NT2/D1 (cell line): ENCODE results near the gene C4orf50.

Experiments used
- DNase-seq: peaks from one replicate; pipeline ENCODE4 v3.0.0-alpha.2; 2011; ENCODE audit warnings: low read depth, low spot score
- H3K27me3 ChIP-seq: 2 replicates; pipeline ENCODE4 v1.6.0; 2011; ENCODE audit warnings: mild to moderate bottlenecking; ENCODE audit not compliant: insufficient read length, insufficient read depth
- H3K36me3 ChIP-seq: 2 replicates; pipeline ENCODE4 v1.6.1; 2011; ENCODE audit warnings: mild to moderate bottlenecking, low read length, mixed read lengths; ENCODE audit not compliant: insufficient read depth, insufficient read length
- H3K4me1 ChIP-seq: 2 replicates; pipeline ENCODE4 v1.5.1; 2011; ENCODE audit not compliant: insufficient read depth, insufficient read length
- H3K4me3 ChIP-seq: 2 replicates; pipeline ENCODE4 v1.5.1; 2011; ENCODE audit warnings: low read depth; ENCODE audit not compliant: insufficient read length
- H3K9ac ChIP-seq: 2 replicates; pipeline ENCODE4 v1.6.0; 2011; ENCODE audit warnings: low read depth; ENCODE audit not compliant: insufficient read length
- H3K9me3 ChIP-seq: 2 replicates; pipeline ENCODE4 v1.5.1; 2011; ENCODE audit warnings: mild to moderate bottlenecking, low read length; ENCODE audit not compliant: insufficient read depth
- SUZ12 ChIP-seq: IDR thresholded peaks from 2 replicates; pipeline ENCODE4 v1.6.1; 2011; ENCODE audit not compliant: insufficient read length, insufficient read depth; ENCODE audit errors: extremely low read depth
- YY1 ChIP-seq: IDR thresholded peaks from 2 replicates; pipeline ENCODE4 v1.6.1; 2011; ENCODE audit not compliant: insufficient read length, insufficient read depth
- ZNF274 ChIP-seq: IDR thresholded peaks from 2 replicates; pipeline ENCODE4 v1.6.1; 2011; ENCODE audit warnings: mild to moderate bottlenecking, low read depth, low read length

Gene C4orf50

DNA sequence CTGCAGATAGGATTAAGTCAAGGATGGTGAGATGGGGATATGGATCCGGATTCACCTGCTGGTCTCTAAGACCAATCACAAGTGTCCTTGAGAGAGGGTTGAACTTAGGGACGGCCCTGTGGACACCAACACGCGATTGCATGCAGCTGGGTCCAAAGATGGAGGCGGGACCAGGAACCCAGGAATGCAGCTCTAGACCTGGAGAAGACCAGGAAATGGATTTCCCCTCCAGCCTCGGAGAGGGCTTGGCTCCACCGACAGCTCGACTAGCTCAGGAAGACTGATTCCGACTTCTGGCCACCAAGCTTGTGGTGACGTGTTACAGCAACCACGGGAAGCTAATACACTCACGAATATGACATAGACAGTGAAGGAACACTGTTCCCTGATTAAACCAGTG lies 4.7 kb downstream of the C4orf50 start:
- Histone ChIP-seq H3K4me3 (no peak overlapping the region), H3K9ac (no peak overlapping the region), H3K27me3 (peaks cover 5% of the 10 kb centered on the region), H3K9me3 (no peaks in the 10 kb centered on the region), H3K36me3 (no peaks in the 10 kb centered on the region), H3K4me1 (peaks cover 7% of the 10 kb centered on the region)
- TF ChIP-seq ZNF274 = no peak
- no peak for TF ChIP-seq SUZ12
- TF ChIP-seq YY1 = no peak
- DNase-seq = no peak

- no peak for DNase-seq
- Histone ChIP-seq H3K36me3 (no peaks in the 10 kb centered on the region), H3K4me1 (peaks cover 7% of the 10 kb centered on the region), H3K9me3 (no peaks in the 10 kb centered on the region), H3K27me3 (peaks cover 11% of the 10 kb centered on the region), H3K4me3 (no peak overlapping the region), H3K9ac (no peak overlapping the region)
- no peak for TF ChIP-seq YY1
- no peak for TF ChIP-seq SUZ12
- no peak for TF ChIP-seq ZNF274
Measured at GRCh38 chr4:6012200-6012599, 6.0 kb downstream of the C4orf50 start.

DNA sequence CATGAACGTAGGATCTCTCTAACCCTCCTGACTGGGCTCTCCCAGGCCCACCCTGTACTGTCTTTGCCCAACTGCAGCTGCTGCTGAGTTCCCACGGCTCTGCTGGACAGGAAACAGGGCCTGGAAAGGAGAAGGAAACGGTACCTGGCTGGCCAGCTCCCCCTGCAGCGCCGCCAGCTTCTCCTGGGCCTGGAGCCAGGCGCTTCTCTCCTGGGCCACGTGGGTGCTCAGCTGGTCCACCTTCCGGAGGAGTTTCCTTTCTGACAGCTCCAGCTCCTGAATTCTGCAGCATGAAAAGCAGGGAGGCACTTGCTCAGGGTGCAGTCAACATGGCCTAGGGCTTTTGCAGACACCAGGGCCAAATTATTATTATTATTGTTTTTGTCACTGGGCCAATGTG lies 6.5 kb downstream of the C4orf50 start:
- Histone ChIP-seq H3K9ac (peak overlapping the region; percentile 23), H3K9me3 (no peaks in the 10 kb centered on the region), H3K27me3 (peaks cover 15% of the 10 kb centered on the region), H3K4me1 (peaks cover 7% of the 10 kb centered on the region), H3K36me3 (no peaks in the 10 kb centered on the region), H3K4me3 (no peak overlapping the region)
- DNase-seq = no peak
- no peak for TF ChIP-seq ZNF274
- no peak for TF ChIP-seq YY1
- TF ChIP-seq SUZ12 = no peak

- H3K36me3 ChIP-seq = no peaks in the 10 kb centered on the region
- peaks cover 15% of the 10 kb centered on the region for H3K27me3 ChIP-seq
- H3K4me1 ChIP-seq = peaks cover 7% of the 10 kb centered on the region
- H3K4me3 ChIP-seq = no peak overlapping the region
- DNase-seq = no peak
- TF ChIP-seq ZNF274 = no peak
- TF ChIP-seq SUZ12 = no peak
- no peak for TF ChIP-seq YY1
- H3K9ac ChIP-seq = peak overlapping the region; percentile 3
- H3K9me3 ChIP-seq = no peaks in the 10 kb centered on the region
Measured at GRCh38 chr4:6011271-6011671, 7.0 kb downstream of the C4orf50 start.

DNA sequence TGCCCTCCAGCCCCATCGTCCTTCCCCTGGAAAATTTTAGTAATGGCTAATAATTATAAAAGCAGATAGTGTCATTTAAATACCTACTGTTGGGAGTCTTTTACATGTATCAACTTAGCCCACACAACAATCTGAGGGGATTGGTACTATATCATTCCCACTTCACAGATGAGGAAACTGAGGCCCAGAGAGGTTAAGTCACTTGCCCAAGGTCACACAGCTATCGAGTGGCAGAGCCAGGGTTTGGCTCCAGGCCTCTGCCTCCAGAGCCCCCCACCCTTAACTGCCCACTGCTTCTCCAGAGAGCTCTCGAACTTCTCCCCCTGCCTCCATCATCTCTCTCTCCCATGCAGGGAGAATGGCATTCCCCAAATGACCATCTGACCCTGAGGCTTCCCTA lies 7.4 kb downstream of the C4orf50 start:
- TF ChIP-seq ZNF274 = no peak
- no peak for TF ChIP-seq SUZ12
- Histone ChIP-seq H3K4me3 (no peak overlapping the region), H3K4me1 (peaks cover 7% of the 10 kb centered on the region), H3K9ac (no peak overlapping the region), H3K9me3 (no peaks in the 10 kb centered on the region), H3K36me3 (no peaks in the 10 kb centered on the region), H3K27me3 (peaks cover 15% of the 10 kb centered on the region)
- no peak for DNase-seq

GRCh38 chr4:6009452-6009851 lies 8.8 kb downstream of the C4orf50 start:
- Histone ChIP-seq H3K4me1 (peaks cover 7% of the 10 kb centered on the region), H3K36me3 (no peaks in the 10 kb centered on the region), H3K4me3 (no peak overlapping the region), H3K9me3 (no peaks in the 10 kb centered on the region), H3K27me3 (peaks cover 15% of the 10 kb centered on the region), H3K9ac (no peak overlapping the region)
- TF ChIP-seq YY1 (no peak), SUZ12 (no peak), ZNF274 (no peak)
- DNase-seq = no peak

DNA sequence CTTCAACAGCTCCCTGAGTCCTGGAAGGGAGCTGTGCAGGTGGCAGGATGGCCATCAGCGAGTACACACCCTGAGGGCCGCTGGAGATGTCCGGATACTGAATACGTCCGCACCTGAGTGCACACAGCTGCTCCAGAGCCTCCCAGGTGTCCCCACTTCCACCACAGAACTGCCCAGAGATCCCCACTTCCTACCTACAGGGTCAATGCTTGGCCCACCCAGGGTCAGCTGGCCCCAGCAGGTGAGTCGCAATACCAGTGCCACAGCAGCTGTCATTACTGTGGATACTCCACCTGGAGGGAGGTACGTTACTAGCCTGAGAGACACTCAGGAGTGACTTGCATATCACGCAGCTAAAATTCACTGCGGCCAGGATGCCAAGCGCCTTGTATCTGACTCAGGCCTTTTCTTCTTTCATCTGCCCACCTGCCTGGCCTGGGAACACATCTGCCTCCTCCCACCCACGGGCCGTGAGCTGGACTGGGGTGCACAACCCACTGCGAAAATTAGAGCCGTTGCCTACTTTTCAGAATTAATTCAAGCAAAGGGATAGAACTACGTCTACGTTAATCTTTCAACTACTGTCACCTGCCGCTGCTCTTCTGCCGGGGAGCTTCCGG lies 9.4 kb downstream of the C4orf50 start:
- no peak for DNase-seq
- Histone ChIP-seq H3K9ac (no peak overlapping the region), H3K4me3 (no peak overlapping the region), H3K36me3 (no peaks in the 10 kb centered on the region), H3K9me3 (no peaks in the 10 kb centered on the region), H3K27me3 (peaks cover 15% of the 10 kb centered on the region), H3K4me1 (peaks cover 7% of the 10 kb centered on the region)
- no peak for TF ChIP-seq SUZ12
- no peak for TF ChIP-seq YY1
- no peak for TF ChIP-seq ZNF274

- DNase-seq = no peak
- H3K4me3 ChIP-seq = no peak overlapping the region
- peaks cover 7% of the 10 kb centered on the region for H3K4me1 ChIP-seq
- no peak overlapping the region for H3K9ac ChIP-seq
- H3K9me3 ChIP-seq = no peaks in the 10 kb centered on the region
- TF ChIP-seq SUZ12 (no peak), YY1 (no peak)
- no peaks in the 10 kb centered on the region for H3K36me3 ChIP-seq
- H3K27me3 ChIP-seq = peaks cover 15% of the 10 kb centered on the region
Measured at GRCh38 chr4:6008092-6008551, 10.1 kb downstream of the C4orf50 start.
